Measurements from ENCODE around the gene AP5Z1.

Gene AP5Z1

DNA sequence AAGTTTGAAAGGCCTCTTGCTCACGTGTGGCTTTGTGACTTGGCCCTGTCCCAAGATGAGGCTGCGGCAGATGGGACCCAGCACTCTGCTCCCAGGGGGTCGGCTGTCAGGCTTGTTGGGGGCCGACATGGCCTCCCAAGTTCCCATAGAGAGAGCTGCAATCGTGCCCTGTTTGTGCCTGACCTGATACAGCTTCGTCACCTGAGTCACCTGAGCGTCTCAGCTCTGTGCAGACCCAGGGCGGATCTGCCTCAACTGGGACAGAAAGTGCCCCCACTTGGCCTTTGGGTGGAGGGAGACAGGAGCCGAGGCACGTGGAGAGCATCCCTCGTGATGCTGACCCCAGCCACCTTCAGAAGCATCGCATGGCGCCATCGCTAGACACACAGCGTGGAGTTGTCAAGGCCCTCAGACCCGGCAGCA lies 64.7 kb downstream of the AP5Z1 start:
- DNase-seq (ENCODE audit: low read depth in 3 of 3), result no peak

Measured in stimulated activated CD4-positive, alpha-beta T cell treated with anti-CD3 and anti-CD28 coated beads, TNF-alpha, amount 100 ng/mL, for 24 hours (primary cell).